NCI-H2029 treated with DMSO at 0.1 percent for 48 hours (cell line): Measurements from ENCODE around the gene PREB.
"Not testable (repeated sequence)": the region's sequence is repeated elsewhere in the genome, so short reads cannot be mapped to it uniquely, and the experiment has no call there.

Experiments used
- DNase-seq: peaks from one replicate; lab custom pipeline; 2025; lab: John Stamatoyannopoulos, UW

PREB gene

DNA sequence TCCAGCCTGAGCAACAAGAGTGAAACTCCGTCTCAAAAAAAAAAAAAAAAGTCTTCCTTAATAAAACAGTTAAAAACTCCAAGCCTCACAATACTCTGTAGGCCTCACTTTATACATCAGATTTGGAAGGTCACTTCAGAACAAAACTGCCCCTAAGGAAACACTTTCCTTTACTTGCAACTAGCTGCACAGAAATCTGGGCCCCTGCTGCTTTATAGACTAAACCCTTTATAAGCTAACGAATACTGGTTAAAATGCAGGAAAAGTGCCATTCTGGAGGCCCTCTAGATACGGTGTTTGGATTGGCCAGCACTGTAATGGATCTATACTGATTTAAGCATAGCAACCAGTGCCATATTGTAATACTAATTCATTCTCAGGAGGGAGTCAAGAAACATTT lies 9.3 kb downstream of the PREB start:
- no peak for DNase-seq

DNA sequence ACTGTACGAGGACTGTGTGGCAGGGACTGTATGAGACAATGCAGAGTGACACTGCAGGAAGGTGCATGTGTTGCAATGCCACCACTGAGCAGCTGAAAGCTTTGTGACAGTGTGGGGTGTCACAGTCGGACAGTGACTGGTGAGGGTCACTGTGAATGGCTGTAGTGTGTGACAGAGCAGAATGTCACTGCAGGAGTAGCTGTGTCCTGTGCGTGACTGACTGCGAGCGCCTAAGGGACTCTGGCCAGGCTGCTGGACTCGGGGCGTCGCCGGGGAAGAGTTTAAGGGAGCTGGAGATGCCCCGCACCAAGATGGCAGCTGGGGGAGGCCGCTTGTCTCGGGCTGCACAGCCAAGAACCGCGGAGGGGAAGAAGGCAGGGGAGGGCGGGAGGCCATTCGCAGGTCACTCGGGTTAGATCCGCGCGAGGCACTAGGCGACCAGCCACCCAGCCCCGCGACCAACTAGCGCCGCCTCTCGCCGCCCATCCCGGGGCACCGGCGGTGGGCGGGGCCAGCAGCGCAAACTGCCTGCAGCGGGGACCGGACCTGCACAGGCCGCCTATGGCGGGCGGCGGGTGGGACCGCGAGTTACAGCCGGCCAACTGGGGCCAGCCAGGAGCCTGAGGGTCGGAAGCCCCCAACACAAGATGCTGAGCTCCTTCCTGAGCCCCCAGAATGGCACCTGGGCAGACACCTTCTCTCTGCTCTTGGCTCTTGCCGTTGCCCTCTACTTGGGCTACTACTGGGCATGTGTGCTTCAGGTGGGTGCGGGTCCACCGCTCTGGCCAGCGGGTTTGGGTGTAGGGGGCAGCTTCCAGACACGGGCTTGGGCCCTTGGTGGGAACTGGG lies 10.9 kb downstream of the PREB start, which contains the start of gene ABHD1:
ABHD1 (plus strand) TSS at position 514 of the 849 bp plus-strand sequence; CDS start at position 648, 134 bp downstream.
- no peak for DNase-seq

DNA sequence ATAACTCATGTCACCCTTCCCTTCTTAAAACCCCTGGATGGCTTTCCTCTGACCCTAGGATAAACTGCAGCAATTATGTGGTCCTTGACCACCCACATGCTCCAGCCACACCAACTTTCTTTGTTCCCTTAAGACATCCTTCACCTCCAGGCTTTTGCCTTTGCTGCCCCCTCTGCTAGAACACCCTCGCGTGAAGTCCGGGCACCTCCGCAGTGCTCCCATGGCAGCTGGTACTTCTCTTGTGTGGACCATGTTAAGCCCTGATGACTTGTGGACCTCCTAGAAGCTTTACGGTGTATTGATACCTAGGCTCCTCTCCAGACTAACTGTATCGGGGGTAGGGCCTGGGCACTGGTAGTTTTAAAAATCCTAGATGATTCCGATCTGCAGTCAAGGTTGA lies 11.6 kb downstream of the PREB start:
- no peak for DNase-seq

- DNase-seq, result no peak
Observed at GRCh38 chr2:27121906-27122305, 12.5 kb downstream of the PREB start.

GRCh38 chr2:27119330-27119670 lies 15.1 kb downstream of the PREB start:
- DNase-seq, result not testable (repeated sequence)

- no peak for DNase-seq
Observed at GRCh38 chr2:27118525-27119329, 15.7 kb downstream of the PREB start, which contains the start of gene CGREF1. Gene CGREF1, minus strand, starts transcription at chr2:27119128. Its CDS starts 14,762 bp downstream, at chr2:27104366.

- DNase-seq, result no peak
Observed at GRCh38 chr2:27117995-27118524, 16.4 kb downstream of the PREB start.

- DNase-seq, result no peak
Observed at GRCh38 chr2:27115519-27115918, 18.9 kb downstream of the PREB start.

DNA sequence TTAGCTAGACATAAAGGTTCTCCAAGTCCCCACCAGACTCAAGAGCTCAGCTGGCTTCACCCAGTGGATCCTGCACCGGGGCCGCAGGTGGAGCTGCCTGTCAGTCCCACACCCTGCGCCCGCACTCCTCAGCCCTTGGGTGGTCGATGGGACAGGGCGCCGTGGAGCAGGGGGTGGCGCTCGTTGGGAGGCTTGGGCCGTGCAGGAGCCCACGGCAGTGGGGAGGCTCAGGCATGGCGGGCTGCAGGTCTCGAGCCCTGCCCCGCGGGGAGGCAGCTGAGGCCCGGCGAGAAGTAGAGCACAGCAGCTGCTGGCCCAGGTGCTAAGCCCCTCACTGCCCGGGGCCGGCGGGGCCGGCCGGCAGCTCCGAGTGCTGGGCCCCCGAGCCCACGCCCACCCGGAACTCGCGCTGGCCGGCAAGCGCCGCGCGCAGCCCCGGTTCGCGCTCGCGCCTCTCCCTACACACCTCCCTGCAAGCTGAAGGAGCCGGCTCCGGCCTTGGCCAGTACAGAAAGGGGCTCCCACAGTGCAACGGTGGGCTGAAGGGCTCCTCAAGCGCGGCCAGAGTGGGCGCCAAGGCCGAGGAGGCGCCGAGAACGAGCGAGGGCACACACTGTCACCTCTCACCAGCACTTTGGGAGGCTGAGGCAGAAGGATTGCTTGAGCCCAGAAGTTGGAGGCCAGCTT lies 22.9 kb downstream of the PREB start:
- not testable (repeated sequence) for DNase-seq

GRCh38 chr2:27110603-27111352 lies 23.7 kb downstream of the PREB start:
- DNase-seq, result not testable (repeated sequence)

DNA sequence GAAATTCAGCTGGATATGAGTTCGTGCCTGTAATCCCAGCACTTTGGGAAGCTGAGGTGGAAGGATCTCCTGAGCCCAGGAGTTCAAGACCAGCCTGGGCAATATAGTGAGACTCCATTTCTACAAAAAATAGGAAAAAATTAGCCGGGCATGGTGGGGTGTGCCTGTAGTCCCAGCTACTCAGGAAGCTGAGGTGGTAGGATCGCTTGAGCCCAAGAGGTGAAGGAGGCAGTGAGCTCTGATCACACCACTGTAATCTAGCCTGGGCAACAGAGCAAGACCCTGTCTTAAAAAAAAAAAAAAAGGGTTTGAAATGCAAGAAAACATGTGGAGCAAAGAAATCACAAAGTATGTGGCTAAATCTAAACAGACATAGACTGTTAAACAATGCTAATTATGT lies 25.4 kb downstream of the PREB start:
- no peak for DNase-seq

DNA sequence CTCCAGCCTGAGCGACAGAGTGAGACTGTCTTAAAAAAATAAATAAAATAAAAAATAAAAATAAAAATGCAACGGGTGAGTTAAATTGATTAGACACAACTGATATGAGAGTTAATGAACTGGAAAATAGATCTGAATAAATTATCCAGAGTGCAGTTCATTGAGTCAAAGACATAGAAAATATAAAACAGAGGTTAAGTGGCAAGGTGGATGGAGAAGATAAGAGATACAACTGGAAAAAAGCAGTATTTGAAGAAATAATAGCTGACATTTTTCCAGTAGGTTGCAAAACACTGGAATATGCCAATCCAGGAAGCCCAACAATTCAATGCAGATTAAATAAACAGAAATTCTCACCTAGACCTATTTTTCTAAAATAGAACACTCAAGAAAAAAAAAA lies 26.2 kb downstream of the PREB start:
- no peak for DNase-seq

- DNase-seq, result no peak
Observed at GRCh38 chr2:27105981-27106380, 28.5 kb downstream of the PREB start.

DNA sequence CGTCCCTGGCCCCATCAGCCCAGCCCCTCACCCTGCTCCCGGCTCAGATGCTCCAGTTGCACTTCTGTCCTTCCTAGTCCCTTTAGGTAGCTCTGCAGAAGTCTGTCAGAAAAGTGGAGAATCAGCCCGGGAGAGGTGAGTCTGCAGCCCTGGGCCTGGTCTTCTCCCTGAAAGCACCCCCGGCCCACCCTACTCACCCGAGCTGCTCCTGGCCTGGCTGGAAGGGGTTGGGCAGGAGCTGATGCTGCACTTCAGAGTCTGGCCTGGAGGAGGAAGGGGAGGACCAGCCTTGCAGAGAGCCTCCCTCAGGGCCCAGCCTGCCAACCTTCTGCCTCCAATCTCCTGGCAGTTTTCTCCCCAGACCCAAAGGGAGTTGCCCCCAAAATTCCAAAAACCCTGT lies 32.1 kb downstream of the PREB start:
- no peak for DNase-seq

DNA sequence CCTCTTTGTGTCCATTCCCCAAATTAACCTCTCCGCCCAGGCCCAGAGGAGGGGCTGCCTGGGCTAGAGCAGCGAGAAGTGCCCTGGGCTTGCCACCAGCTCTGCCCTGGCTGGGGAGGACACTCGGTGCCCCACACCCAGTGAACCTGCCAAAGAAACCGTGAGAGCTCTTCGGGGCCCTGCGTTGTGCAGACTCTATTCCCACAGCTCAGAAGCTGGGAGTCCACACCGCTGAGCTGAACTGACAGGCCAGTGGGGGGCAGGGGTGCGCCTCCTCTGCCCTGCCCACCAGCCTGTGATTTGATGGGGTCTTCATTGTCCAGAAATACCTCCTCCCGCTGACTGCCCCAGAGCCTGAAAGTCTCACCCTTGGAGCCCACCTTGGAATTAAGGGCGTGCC lies 34.4 kb downstream of the PREB start:
- no peak for DNase-seq

DNA sequence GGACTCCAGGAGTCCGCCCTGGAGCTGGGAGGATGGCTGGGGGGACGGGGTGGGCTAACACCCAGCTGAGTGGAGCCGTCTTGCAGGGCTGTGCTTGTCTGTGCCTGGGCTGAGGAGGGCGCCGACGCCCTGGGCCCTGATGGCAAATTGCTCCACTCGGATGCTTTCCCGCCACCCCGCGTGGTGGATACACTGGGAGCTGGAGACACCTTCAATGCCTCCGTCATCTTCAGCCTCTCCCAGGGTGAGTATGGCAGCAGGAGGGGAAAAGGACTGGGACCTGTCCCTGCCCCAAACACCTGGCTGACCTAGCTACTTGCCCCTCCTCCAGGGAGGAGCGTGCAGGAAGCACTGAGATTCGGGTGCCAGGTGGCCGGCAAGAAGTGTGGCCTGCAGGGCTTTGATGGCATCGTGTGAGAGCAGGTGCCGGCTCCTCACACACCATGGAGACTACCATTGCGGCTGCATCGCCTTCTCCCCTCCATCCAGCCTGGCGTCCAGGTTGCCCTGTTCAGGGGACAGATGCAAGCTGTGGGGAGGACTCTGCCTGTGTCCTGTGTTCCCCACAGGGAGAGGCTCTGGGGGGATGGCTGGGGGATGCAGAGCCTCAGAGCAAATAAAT lies 35.0 kb downstream of the PREB start:
- no peak for DNase-seq

DNA sequence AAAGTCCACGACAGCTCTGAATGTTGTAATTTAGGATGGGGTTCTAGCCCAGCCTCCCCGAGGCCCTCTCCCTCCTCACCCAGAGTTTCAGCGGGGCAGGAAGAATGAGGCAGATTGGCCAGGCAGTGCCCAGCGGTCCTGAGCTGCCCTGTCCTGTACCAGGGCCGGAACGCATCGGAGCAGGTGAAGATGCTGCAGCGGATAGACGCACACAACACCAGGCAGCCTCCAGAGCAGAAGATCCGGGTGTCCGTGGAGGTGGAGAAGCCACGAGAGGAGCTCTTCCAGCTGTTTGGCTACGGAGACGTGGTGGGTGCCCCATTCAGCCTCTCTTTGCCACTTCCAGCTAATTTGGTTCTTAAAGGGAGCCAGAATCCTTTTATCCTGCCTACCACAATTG lies 37.1 kb downstream of the PREB start:
- no peak for DNase-seq

DNA sequence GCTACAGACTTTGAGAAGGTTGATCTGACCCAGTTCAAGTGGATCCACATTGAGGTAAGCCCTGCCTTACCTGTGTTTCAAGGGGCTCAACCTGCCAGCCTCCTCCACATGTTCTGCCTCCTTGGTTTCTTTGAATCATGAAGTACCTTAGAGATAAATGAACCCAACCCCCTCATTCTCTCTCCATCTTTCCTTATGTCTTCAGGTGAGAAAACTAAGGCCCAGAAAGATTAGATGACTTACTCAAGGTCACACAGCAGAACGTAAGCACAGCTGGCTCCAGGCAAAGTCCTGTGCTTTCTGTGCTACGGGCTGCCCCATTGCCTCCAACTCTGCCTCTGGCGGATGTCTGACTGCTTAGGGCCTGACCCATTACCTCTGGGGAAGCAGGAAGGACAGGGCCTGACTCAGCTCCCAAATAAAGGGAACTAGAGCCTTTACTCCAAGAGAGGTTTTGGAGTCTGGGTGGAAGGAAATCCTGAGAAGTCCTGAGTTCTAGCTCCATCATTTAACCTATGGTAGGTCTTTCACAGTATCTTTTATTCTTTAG lies 37.6 kb downstream of the PREB start:
- DNase-seq, result no peak

- peak; percentile 43 for DNase-seq
Observed at GRCh38 chr2:27095745-27096651, 38.4 kb downstream of the PREB start.

- DNase-seq, result no peak
Observed at GRCh38 chr2:27095427-27095744, 39.0 kb downstream of the PREB start.
